Measurements from ENCODE around the gene H2AZ2. TPM values are rescaled to one million over a fixed set of nuclear protein-coding genes. Genes with fewer than 3 reads are reported as not detected.

The H2AZ2 gene
- total RNA-seq (100 to 1,000 TPM; 129 to 139 TPM), polyA plus RNA-seq (100 to 1,000 TPM in 1 of 2 donors, 10 to 100 TPM in 1; 95.1 to 102 TPM)
- long read RNA-seq, donor 1, transcript H2AFV-202 (5 exons, 752 nt): major isoform, 18 of 45 reads
- long read RNA-seq, donor 1, partial matches to known transcripts: 1 of 45 reads
- long read RNA-seq, donor 1, other reads (novel, unspliced or antisense): 25 of 45 reads
- long read RNA-seq, donor 2, transcript H2AFV-202 (5 exons, 752 nt): major isoform, 15 of 46 reads
- long read RNA-seq, donor 2, partial matches to known transcripts: 2 of 46 reads
- long read RNA-seq, donor 2, other reads (novel, unspliced or antisense): 23 of 46 reads

DNA sequence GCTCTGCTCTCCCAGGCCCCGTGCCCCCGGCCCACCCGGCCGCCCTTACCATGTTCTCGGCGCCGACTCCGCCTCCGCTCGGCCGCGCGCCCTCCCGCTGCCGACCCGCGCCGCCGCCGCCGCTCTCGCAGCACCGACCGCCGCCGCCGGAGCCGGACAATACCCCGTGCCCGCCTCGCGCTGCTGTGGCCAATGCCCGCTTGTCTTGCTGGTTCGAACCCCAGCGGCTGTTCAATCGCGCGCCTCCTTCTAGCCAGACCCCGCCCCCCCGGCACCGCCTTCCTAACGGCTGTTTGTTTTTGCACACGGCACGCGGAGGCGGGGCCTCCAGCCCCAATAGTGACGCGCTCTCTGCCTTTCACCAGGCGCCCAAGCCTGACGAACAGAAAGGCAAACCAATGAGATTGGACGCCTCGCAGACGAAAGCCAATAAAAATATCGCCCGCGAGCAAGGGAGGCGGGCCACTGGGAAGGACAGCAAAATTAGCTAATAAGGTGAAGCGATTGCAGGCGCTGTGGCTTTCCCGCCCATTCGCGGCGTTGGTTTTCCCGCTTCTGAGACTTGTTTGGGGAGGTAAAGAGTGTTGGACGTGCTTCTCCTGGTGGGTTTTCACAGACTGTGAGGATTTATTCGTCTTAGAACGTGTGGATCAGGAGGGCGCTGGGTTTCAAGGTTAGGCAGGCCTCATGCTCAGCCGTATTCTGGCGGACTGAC is at the start of gene H2AZ2:
TSS of gene H2AZ2 (minus strand) at position 168 of the 715 bp plus-strand sequence. CDS start at position 52, 116 bp downstream.
- Histone ChIP-seq H3K4me3 (ENCODE audit: low read length in 2 of 2) (peak within 1 kb of the TSS; percentile 51 to 85), H3K27me3 (ENCODE audit: control insufficient read depth in 1 of 2, insufficient read depth in 2 of 2, low read length in 1 of 2) (no peaks in the 10 kb centered on the region), H3K27ac (ENCODE audit: low read depth in 1 of 2, low read length in 2 of 2) (peak within 1 kb of the TSS; percentile 72 to 98), H3K9me3 (ENCODE audit: control insufficient read depth, low read length) (no peaks in the 10 kb centered on the region), H3K36me3 (ENCODE audit: control insufficient read depth in 1 of 2, insufficient read depth in 2 of 2, low read length in 1 of 2) (no peaks in the 10 kb centered on the region), H3K4me1 (ENCODE audit: control insufficient read depth in 1 of 2, insufficient read depth in 2 of 2, low read length in 2 of 2) (no peaks in the 10 kb centered on the region)
- WGBS, 2 donors: 1% methylated on average over 54 to 70 of the region's 70 CpGs
- intact Hi-C loops (cut with DNase I): loop anchor here (1.0 to 10.0 kb wide), 6 partner anchors 37 to 266 kb away; partner anchors contain the start of genes PPIA (in 1 of the 2), PURB (in 1 of the 2), TMED4 (in 1 of the 2) and ZMIZ2 (in 1 of the 2)
- peak; percentile 98 for ATAC-seq (ENCODE audit: low FRiP score)
- DNase-seq: peak; percentile 100

DNA sequence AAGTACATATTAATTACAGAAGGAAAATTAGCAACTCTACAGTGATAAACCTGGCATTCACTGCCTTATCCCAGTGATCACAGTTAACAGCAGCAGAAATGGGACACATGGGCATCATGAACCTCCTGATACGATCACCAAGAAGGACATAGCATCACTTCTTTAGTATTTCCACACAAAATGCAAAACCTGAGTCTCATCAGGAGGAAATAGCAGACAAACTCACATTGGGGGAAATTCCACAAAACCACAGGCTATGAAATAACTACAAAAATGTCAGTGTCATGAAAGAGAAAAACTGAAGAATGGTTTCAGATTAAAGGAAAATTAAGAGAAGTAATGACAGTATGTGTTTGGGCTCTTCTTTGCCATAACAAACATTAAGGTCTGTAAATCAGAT is 49.4 kb upstream of the H2AZ2 start:
- DNase-seq (no peak), ATAC-seq (ENCODE audit: low FRiP score) (no peak)
- Histone ChIP-seq H3K4me3 (ENCODE audit: low read length in 2 of 2) (no peak overlapping the region), H3K27me3 (ENCODE audit: control insufficient read depth in 1 of 2, insufficient read depth in 2 of 2, low read length in 1 of 2) (no peaks in the 10 kb centered on the region), H3K4me1 (ENCODE audit: control insufficient read depth in 1 of 2, insufficient read depth in 2 of 2, low read length in 2 of 2) (no peaks in the 10 kb centered on the region), H3K9me3 (ENCODE audit: control insufficient read depth, low read length) (no peaks in the 10 kb centered on the region), H3K27ac (ENCODE audit: low read depth in 1 of 2, low read length in 2 of 2) (no peak overlapping the region), H3K36me3 (ENCODE audit: control insufficient read depth in 1 of 2, insufficient read depth in 2 of 2, low read length in 1 of 2) (no peaks in the 10 kb centered on the region)
- intact Hi-C loops (cut with DNase I): no loop called here
- 86 to 89% methylated on average over 1 of the region's 1 CpG for WGBS, 2 donors

DNA sequence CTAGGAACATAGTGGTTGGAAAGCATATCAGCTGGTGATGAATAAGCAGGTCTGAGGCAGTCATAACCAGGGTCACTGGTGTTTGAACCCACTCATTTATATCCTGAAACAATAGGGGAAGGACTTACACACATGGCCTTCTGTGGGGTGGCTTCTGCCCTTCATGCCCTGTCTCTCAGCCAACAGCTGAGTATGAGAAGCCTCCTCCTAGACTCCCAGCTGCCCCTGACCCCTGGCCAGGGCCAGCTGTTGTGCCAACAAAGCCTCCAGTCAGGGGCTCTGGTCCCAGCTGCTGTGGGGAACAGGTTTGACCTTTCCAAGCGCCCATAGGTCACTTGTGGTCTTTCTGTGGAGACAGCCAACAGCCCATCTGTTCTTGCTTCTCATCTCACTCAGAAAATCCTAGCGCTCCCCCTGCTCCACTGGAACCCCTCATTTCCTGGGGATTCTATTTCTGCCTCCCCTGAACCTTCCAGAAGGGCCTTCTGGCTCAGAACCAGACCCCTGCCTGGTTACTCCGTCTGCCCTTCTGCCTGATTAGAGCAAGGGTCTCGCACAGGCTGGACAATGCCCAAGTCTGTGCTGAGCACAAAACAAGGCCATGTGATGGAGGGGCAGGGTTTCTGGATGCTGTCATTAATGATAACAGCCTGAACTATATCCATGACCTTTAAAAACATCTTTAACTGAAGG is 47.1 kb upstream of the H2AZ2 start:
- intact Hi-C loops (cut with DNase I): no loop called here

DNA sequence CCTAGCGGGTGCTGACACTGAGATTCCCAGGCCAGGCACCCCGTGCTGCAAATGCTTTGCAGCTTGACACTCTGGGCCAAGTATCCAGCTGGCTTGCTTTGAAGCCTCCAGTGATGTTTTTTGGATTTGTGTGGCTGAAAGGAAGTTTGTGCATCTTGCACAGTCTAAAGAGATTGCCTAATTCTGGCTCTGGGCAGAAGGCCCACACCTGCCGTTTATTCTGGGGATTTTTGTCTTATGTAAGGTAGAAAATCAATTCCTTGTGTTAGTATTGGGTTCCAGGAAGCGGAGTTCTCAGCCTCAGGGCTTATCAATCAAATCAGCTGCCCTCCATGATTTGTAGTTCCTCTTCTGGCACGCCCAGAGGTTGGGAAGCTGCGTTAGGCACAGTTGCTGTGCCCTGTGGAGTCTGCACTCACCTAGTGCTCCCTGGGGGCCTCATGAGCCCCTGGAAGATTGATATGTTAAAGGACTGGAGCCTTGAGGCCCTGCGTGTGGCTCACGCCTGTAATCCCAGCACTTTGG is 45.9 kb upstream of the H2AZ2 start:
- ATAC-seq (ENCODE audit: low FRiP score) (no peak), DNase-seq (no peak)
- Histone ChIP-seq H3K27ac (ENCODE audit: low read depth in 1 of 2, low read length in 2 of 2) (no peak overlapping the region), H3K4me3 (ENCODE audit: low read length in 2 of 2) (no peak overlapping the region), H3K36me3 (ENCODE audit: control insufficient read depth in 1 of 2, insufficient read depth in 2 of 2, low read length in 1 of 2) (no peaks in the 10 kb centered on the region), H3K4me1 (ENCODE audit: control insufficient read depth in 1 of 2, insufficient read depth in 2 of 2, low read length in 2 of 2) (no peaks in the 10 kb centered on the region), H3K9me3 (ENCODE audit: control insufficient read depth, low read length) (no peaks in the 10 kb centered on the region), H3K27me3 (ENCODE audit: control insufficient read depth in 1 of 2, insufficient read depth in 2 of 2, low read length in 1 of 2) (no peaks in the 10 kb centered on the region)
- 80 to 81% methylated on average over 8 of the region's 8 CpGs for WGBS, 2 donors
- intact Hi-C loops (cut with DNase I): no loop called here

More for the DNA sequence above, 47.1 kb upstream of the H2AZ2 start:
- no peaks in the 10 kb centered on the region for H3K27me3 ChIP-seq (ENCODE audit: control insufficient read depth in 1 of 2, insufficient read depth in 2 of 2, low read length in 1 of 2)
- DNase-seq (no peak), ATAC-seq (ENCODE audit: low FRiP score) (no peak)
- 74 to 78% methylated on average over 4 of the region's 4 CpGs for WGBS, 2 donors
- H3K4me1 ChIP-seq (ENCODE audit: control insufficient read depth in 1 of 2, insufficient read depth in 2 of 2, low read length in 2 of 2): no peaks in the 10 kb centered on the region
- no peak overlapping the region for H3K27ac ChIP-seq (ENCODE audit: low read depth in 1 of 2, low read length in 2 of 2)
- H3K36me3 ChIP-seq (ENCODE audit: control insufficient read depth in 1 of 2, insufficient read depth in 2 of 2, low read length in 1 of 2): no peaks in the 10 kb centered on the region
- no peaks in the 10 kb centered on the region for H3K9me3 ChIP-seq (ENCODE audit: control insufficient read depth, low read length)
- no peak overlapping the region for H3K4me3 ChIP-seq (ENCODE audit: low read length in 2 of 2)

DNA sequence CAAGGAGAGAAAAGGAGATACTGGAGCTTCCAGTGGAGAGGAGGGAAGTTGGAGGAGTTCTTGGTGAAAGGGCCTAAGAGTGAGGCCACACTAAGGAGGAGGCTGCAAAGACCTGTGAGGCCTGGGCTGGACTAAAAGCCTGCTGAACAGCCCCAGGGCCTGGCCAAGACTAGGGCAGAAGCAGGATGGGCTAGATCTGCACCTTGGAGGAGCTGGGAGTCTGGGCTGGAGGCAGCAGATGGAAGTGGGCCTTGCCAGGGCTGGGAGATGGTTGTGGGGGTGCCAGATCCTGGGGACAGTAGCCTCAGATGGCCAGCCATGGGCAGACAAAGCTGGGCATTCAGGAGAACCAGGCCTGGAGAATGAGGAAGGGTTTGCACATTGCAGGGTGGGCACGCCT is 43.9 kb upstream of the H2AZ2 start:
- WGBS, 2 donors: 90 to 94% methylated on average over 1 of the region's 1 CpG
- DNase-seq (no peak), ATAC-seq (ENCODE audit: low FRiP score) (no peak)
- Histone ChIP-seq H3K27me3 (ENCODE audit: control insufficient read depth in 1 of 2, insufficient read depth in 2 of 2, low read length in 1 of 2) (no peaks in the 10 kb centered on the region), H3K4me1 (ENCODE audit: control insufficient read depth in 1 of 2, insufficient read depth in 2 of 2, low read length in 2 of 2) (no peaks in the 10 kb centered on the region), H3K36me3 (ENCODE audit: control insufficient read depth in 1 of 2, insufficient read depth in 2 of 2, low read length in 1 of 2) (no peaks in the 10 kb centered on the region), H3K9me3 (ENCODE audit: control insufficient read depth, low read length) (no peaks in the 10 kb centered on the region), H3K27ac (ENCODE audit: low read depth in 1 of 2, low read length in 2 of 2) (no peak overlapping the region), H3K4me3 (ENCODE audit: low read length in 2 of 2) (no peak overlapping the region)
- intact Hi-C loops (cut with DNase I): no loop called here

DNA sequence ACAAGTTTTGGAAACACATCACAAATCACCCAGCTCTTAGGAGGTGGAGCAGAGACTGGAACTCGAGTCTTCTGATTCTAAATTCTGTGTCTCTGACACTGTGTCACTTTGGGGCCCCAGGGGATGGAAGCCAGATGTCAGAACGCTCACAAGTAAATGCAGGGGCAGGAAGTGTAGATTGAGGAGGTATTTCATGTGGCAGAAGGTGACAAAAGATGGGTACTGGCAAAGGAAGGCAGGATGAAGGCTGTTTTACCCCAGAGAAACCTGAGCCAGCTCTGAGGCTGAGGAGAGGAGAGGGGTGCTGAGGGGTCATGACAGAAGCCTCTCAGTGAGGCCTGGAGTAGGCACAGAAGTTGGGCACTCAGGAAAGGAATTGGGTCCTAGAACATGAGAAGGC is 43.5 kb upstream of the H2AZ2 start:
- H3K4me3 ChIP-seq (ENCODE audit: low read length in 2 of 2): no peak overlapping the region
- intact Hi-C loops (cut with DNase I): no loop called here
- no peaks in the 10 kb centered on the region for H3K27me3 ChIP-seq (ENCODE audit: control insufficient read depth in 1 of 2, insufficient read depth in 2 of 2, low read length in 1 of 2)
- H3K9me3 ChIP-seq (ENCODE audit: control insufficient read depth, low read length): no peaks in the 10 kb centered on the region
- DNase-seq (no peak), ATAC-seq (ENCODE audit: low FRiP score) (no peak)
- H3K27ac ChIP-seq (ENCODE audit: low read depth in 1 of 2, low read length in 2 of 2): no peak overlapping the region
- H3K36me3 ChIP-seq (ENCODE audit: control insufficient read depth in 1 of 2, insufficient read depth in 2 of 2, low read length in 1 of 2): no peaks in the 10 kb centered on the region
- no peaks in the 10 kb centered on the region for H3K4me1 ChIP-seq (ENCODE audit: control insufficient read depth in 1 of 2, insufficient read depth in 2 of 2, low read length in 2 of 2)
- 41 to 57% methylated on average over 2 of the region's 2 CpGs for WGBS, 2 donors

DNA sequence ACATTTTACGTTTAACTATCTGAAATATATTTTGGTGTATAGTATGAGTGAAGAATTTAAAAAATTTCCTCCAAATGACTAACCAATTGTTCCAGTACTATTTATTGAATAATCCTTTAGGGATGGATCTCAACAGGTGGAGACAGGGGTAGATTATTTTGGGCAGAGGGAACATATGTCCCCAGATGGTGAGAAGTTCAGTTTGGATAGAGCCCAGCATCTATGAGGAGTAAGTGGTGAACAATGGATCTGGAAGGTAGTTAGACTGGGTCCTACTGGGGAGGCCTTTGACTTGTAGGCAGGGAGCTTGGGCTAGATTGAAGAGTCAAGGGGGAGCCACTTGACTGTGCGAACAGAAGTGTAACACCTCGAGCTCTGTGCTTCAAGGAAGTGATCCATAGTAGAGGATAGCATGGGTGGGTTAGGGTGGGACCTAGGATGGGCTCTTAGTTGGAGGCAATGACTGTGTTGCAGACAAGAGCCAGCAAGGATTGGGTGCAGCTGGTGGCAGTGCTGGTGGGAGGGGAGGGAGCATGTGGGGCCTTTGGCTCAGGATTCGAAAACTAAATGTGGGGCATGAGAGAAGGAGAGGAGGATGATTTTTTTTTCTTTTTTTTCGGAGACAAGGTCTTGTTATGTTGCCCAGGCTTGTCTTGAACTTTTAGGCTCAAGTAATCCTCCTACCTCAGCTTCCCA is 41.3 kb upstream of the H2AZ2 start:
- Histone ChIP-seq H3K4me1 (ENCODE audit: control insufficient read depth in 1 of 2, insufficient read depth in 2 of 2, low read length in 2 of 2) (no peaks in the 10 kb centered on the region), H3K36me3 (ENCODE audit: control insufficient read depth in 1 of 2, insufficient read depth in 2 of 2, low read length in 1 of 2) (no peaks in the 10 kb centered on the region), H3K27ac (ENCODE audit: low read depth in 1 of 2, low read length in 2 of 2) (no peak overlapping the region), H3K27me3 (ENCODE audit: control insufficient read depth in 1 of 2, insufficient read depth in 2 of 2, low read length in 1 of 2) (no peaks in the 10 kb centered on the region), H3K4me3 (ENCODE audit: low read length in 2 of 2) (no peak overlapping the region), H3K9me3 (ENCODE audit: control insufficient read depth, low read length) (no peaks in the 10 kb centered on the region)
- DNase-seq (no peak), ATAC-seq (ENCODE audit: low FRiP score) (no peak)
- intact Hi-C loops (cut with DNase I): loop anchor here (10.0 kb wide), 1 partner anchor 96 kb away; no protein-coding TSS in a partner anchor
- WGBS, 2 donors: 83 to 86% methylated on average over 5 of the region's 5 CpGs

DNA sequence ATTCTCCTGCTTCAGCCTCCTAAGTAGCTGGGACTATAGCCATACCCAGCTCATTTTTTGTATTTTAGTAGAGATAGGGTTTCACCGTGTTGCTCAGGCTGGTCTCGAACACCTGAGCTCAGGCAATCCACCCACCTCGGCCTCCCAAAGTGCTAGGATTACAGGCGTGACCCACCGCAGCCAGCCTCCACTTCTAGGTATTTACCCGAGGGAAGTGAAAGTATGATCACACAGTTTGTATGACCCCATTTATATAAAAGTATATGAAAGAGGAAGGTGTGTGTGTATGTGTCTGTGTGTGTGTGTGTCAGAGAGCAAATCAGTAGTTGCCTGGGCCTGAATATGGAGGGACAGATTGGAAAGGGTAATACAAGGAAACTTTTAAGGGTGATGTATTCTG is 39.4 kb upstream of the H2AZ2 start:
- peaks cover 2 to 7% of the 10 kb centered on the region in 2 donors for H3K4me1 ChIP-seq (ENCODE audit: control insufficient read depth in 1 of 2, insufficient read depth in 2 of 2, low read length in 2 of 2)
- intact Hi-C loops (cut with DNase I): loop anchor here (10.0 kb wide), 1 partner anchor 98 kb away; no protein-coding TSS in a partner anchor
- no peak overlapping the region for H3K4me3 ChIP-seq (ENCODE audit: low read length in 2 of 2)
- H3K27me3 ChIP-seq (ENCODE audit: control insufficient read depth in 1 of 2, insufficient read depth in 2 of 2, low read length in 1 of 2): no peaks in the 10 kb centered on the region
- no peak for DNase-seq
- no peaks in the 10 kb centered on the region for H3K36me3 ChIP-seq (ENCODE audit: control insufficient read depth in 1 of 2, insufficient read depth in 2 of 2, low read length in 1 of 2)
- no peak for ATAC-seq (ENCODE audit: low FRiP score)
- WGBS, 2 donors: 87 to 89% methylated on average over 6 of the region's 6 CpGs
- no peak overlapping the region for H3K27ac ChIP-seq (ENCODE audit: low read depth in 1 of 2, low read length in 2 of 2)
- H3K9me3 ChIP-seq (ENCODE audit: control insufficient read depth, low read length): no peaks in the 10 kb centered on the region

All from aorta (tissue), 5 donors.